Gastroesophageal sphincter (tissue), 3 donors: ENCODE results near the gene DDX31.

Source experiments
- CTCF ChIP-seq, 4 experiments: fragments of 200-600 bp in 2 of 4; fragments of 450-650 bp in 2 of 4; sonication (generic) in 1 of 4; IDR thresholded peaks; one replicate each; pipeline ENCODE4 v1.5.1; 2017 to 2019; ENCODE audit warnings: antibody characterized with exemption in 4 of 4, mild to moderate bottlenecking in 2 of 4, moderate library complexity in 2 of 4
- EP300 ChIP-seq: sonication (generic); formaldehyde crosslinking; IDR thresholded peaks from one replicate; pipeline ENCODE4 v1.6.1; 2017; ENCODE audit warnings: antibody characterized with exemption, mild to moderate bottlenecking
- POLR2A ChIP-seq, 2 donors: fragments of 450-650 bp; IDR thresholded peaks; one replicate each; pipeline ENCODE4 v1.6.1; 2017; ENCODE audit warnings: antibody characterized with exemption in 2 of 2, mild to moderate bottlenecking in 2 of 2, moderate library complexity in 1 of 2

- TF ChIP-seq CTCF (IDR thresholded peaks at IDR 0.05) (no peak), POLR2A (IDR thresholded peaks at IDR 0.05) (no peak), EP300 (no peak)
Observed at GRCh38 chr9:132630116-132630515, 39.7 kb downstream of the DDX31 start.
